ENCODE data around the gene VPS26A. TPM values are rescaled to one million over a fixed set of nuclear protein-coding genes. Genes with fewer than 3 reads are reported as not detected.

The VPS26A gene
- total RNA-seq, 2 donors from 2014 or later: 28.5 to 38.0 TPM

- H3K36me3 ChIP-seq: no peaks in the 10 kb centered on the region
These were observed 58.0 kb downstream of the VPS26A start for GRCh38 chr10:69182005-69182404.

GRCh38 chr10:69186524-69186923 lies 62.5 kb downstream of the VPS26A start:
- no peak for DNase-seq (ENCODE audit: low spot score)
- H3K27me3 ChIP-seq (replicated peaks; ENCODE audit: insufficient read depth): no peaks in the 10 kb centered on the region
- peaks cover 3 to 6% of the 10 kb centered on the region in 2 donors for H3K36me3 ChIP-seq
- intact Hi-C loops (cut with DNase I): no loop called here
- no peaks in the 10 kb centered on the region for H3K9me3 ChIP-seq
- TF ChIP-seq POLR2AphosphoS5 (IDR thresholded peaks at IDR 0.05) (no peak), POLR2A (IDR thresholded peaks at IDR 0.05) (no peak), CTCF (IDR thresholded peaks at IDR 0.05) (no peak)
- H3K4me3 ChIP-seq: no peak overlapping the region
- 92% methylated on average over 1 of the region's 1 CpG for WGBS
- H3K27ac ChIP-seq: no peak overlapping the region
- peaks cover under 1% of the 10 kb centered on the region for H3K4me1 ChIP-seq (replicated peaks)

More at GRCh38 chr10:69182005-69182404, 58.0 kb downstream of the VPS26A start:
- Histone ChIP-seq H3K27ac (no peak overlapping the region), H3K27me3 (replicated peaks; ENCODE audit: insufficient read depth) (no peaks in the 10 kb centered on the region), H3K9me3 (no peaks in the 10 kb centered on the region), H3K4me3 (no peak overlapping the region), H3K4me1 (replicated peaks) (peaks cover 8% of the 10 kb centered on the region)
- intact Hi-C loops (cut with DNase I): loop anchor here (5.0 kb wide), 1 partner anchor 60 kb away; the partner anchor contains the start of gene VPS26A
- 90% methylated on average over 4 of the region's 4 CpGs for WGBS
- TF ChIP-seq POLR2AphosphoS5 (IDR thresholded peaks at IDR 0.05): no peak
- no peak for TF ChIP-seq POLR2A (IDR thresholded peaks at IDR 0.05)
- TF ChIP-seq CTCF (IDR thresholded peaks at IDR 0.05): no peak
- DNase-seq (ENCODE audit: low spot score): no peak

- Histone ChIP-seq H3K4me3 (no peak overlapping the region), H3K36me3 (peaks cover 0 to 12% of the 10 kb centered on the region in 2 donors), H3K27ac (no peak overlapping the region), H3K27me3 (replicated peaks; ENCODE audit: insufficient read depth) (no peaks in the 10 kb centered on the region), H3K4me1 (replicated peaks) (no peaks in the 10 kb centered on the region), H3K9me3 (no peaks in the 10 kb centered on the region)
- no peak for DNase-seq (ENCODE audit: low spot score)
- no peak for TF ChIP-seq POLR2A (IDR thresholded peaks at IDR 0.05)
- 82% methylated on average over 2 of the region's 2 CpGs for WGBS
- intact Hi-C loops (cut with DNase I): no loop called here
These were observed 77.1 kb downstream of the VPS26A start for GRCh38 chr10:69201045-69201444.

- H3K36me3 ChIP-seq: peaks cover 0 to 12% of the 10 kb centered on the region in 2 donors
- intact Hi-C loops (cut with DNase I): no loop called here
- H3K27me3 ChIP-seq (replicated peaks; ENCODE audit: insufficient read depth): no peaks in the 10 kb centered on the region
- 82% methylated on average over 1 of the region's 1 CpG for WGBS
- DNase-seq (ENCODE audit: low spot score): no peak
- H3K4me3 ChIP-seq: no peak overlapping the region
- H3K27ac ChIP-seq: no peak overlapping the region
- H3K9me3 ChIP-seq: no peaks in the 10 kb centered on the region
- TF ChIP-seq CTCF (IDR thresholded peaks at IDR 0.05) (no peak), POLR2AphosphoS5 (IDR thresholded peaks at IDR 0.05) (no peak), POLR2A (IDR thresholded peaks at IDR 0.05) (no peak)
- H3K4me1 ChIP-seq (replicated peaks): no peaks in the 10 kb centered on the region
These were observed 78.4 kb downstream of the VPS26A start for GRCh38 chr10:69202332-69202731.

GRCh38 chr10:69208761-69209160 lies 84.8 kb downstream of the VPS26A start:
- WGBS: 81% methylated on average over 6 of the region's 6 CpGs
- H3K27ac ChIP-seq: no peak overlapping the region
- H3K4me1 ChIP-seq (replicated peaks): no peaks in the 10 kb centered on the region
- no peak overlapping the region for H3K4me3 ChIP-seq
- intact Hi-C loops (cut with DNase I): no loop called here
- no peaks in the 10 kb centered on the region for H3K27me3 ChIP-seq (replicated peaks; ENCODE audit: insufficient read depth)
- TF ChIP-seq POLR2AphosphoS5 (IDR thresholded peaks at IDR 0.05) (no peak), CTCF (IDR thresholded peaks at IDR 0.05) (no peak), POLR2A (IDR thresholded peaks at IDR 0.05) (no peak)
- DNase-seq (ENCODE audit: low spot score): no peak
- H3K36me3 ChIP-seq: peaks cover 0 to 4% of the 10 kb centered on the region in 2 donors
- H3K9me3 ChIP-seq: no peaks in the 10 kb centered on the region

Measured in prostate gland (tissue), 2 donors.